Activated T-helper 17 cell treated with anti-CD3 and anti-CD28 coated beads, Interleukin-2, amount 50 U/mL, for 72 hours (primary cell): ENCODE data around the gene EHD4. TPM values are rescaled to one million over a fixed set of nuclear protein-coding genes. Genes with fewer than 3 reads are reported as not detected.
A peak's percentile ranks its signal among the peaks of the same experiment; 100 is the strongest.

Source experiments
- ATAC-seq: fragments of 150-1000 bp; cut with Tn5 transposase; replicated peaks from 2 replicates; pipeline ENCODE4 v1.10.0; 2021; ENCODE audit warnings: mild to moderate bottlenecking, moderate library complexity
- H3K27ac Mint-ChIP-seq: one replicate; pipeline ENCODE4 v1.8.0; 2022; ENCODE audit warnings: mixed read lengths
- H3K27me3 Mint-ChIP-seq: one replicate; pipeline ENCODE4 v1.8.0; 2022; ENCODE audit warnings: mixed read lengths
- H3K36me3 Mint-ChIP-seq: one replicate; pipeline ENCODE4 v1.8.0; 2022; ENCODE audit warnings: low read depth, mild to moderate bottlenecking, mixed read lengths
- H3K4me1 Mint-ChIP-seq: one replicate; pipeline ENCODE4 v1.8.0; 2022; ENCODE audit warnings: mixed read lengths
- H3K4me3 Mint-ChIP-seq: one replicate; pipeline ENCODE4 v1.8.0; 2022; ENCODE audit warnings: mild to moderate bottlenecking, mixed read lengths
- H3K9me3 Mint-ChIP-seq: one replicate; pipeline ENCODE4 v1.8.0; 2022; ENCODE audit warnings: mixed read lengths
- total RNA-seq, 2 donors: library from RNA; stranded (reverse); gene quantifications; one replicate each; pipeline ENCODE4 v1.2.3, GENCODE V29; 2022

Gene EHD4
- total RNA-seq, 2 donors from 2014 or later = 51.0 to 56.3 TPM

DNA sequence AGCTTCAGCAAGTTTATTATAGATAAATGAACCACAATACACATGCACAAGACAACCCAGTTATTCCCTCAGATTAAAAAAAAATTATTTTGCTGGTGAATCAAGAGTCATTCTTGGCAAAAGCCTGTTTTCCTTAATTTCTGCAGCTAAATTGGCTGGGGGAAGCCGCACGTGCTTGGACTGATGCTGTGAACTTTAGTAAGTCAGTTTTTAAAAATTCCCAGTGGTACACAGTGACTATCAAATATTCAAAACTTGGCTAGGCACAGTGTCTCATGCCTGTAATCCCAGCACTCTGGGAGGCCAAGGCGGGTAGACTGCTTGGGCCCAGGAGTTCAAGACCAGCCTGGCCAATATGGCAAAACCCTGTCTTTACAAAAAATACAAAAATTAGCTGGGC lies 23.9 kb downstream of the EHD4 start:
- Mint-ChIP-seq H3K4me3 (no peak overlapping the region), H3K27ac (no peak overlapping the region), H3K4me1 (peaks cover 6% of the 10 kb centered on the region)

GRCh38 chr15:41946970-41947369 lies 25.4 kb downstream of the EHD4 start:
- Mint-ChIP-seq H3K4me3 (no peak overlapping the region), H3K27me3 (no peaks in the 10 kb centered on the region), H3K4me1 (peaks cover 6% of the 10 kb centered on the region), H3K36me3 (peaks cover 75% of the 10 kb centered on the region), H3K9me3 (no peaks in the 10 kb centered on the region), H3K27ac (peak overlapping the region; percentile 61)
- ATAC-seq = no peak

More for the DNA sequence above, 23.9 kb downstream of the EHD4 start:
- Mint-ChIP-seq H3K9me3 (no peaks in the 10 kb centered on the region), H3K27me3 (no peaks in the 10 kb centered on the region), H3K36me3 (peaks cover 75% of the 10 kb centered on the region)
- ATAC-seq = no peak

- Mint-ChIP-seq H3K36me3 (peaks cover 75% of the 10 kb centered on the region), H3K4me3 (no peak overlapping the region), H3K9me3 (no peaks in the 10 kb centered on the region), H3K27ac (peak overlapping the region; percentile 12), H3K27me3 (no peaks in the 10 kb centered on the region), H3K4me1 (peaks cover 10% of the 10 kb centered on the region)
- no peak for ATAC-seq
Measured at GRCh38 chr15:41945731-41946130, 26.6 kb downstream of the EHD4 start.

GRCh38 chr15:41945221-41945620 lies 27.1 kb downstream of the EHD4 start:
- no peak overlapping the region for H3K4me3 Mint-ChIP-seq
- peaks cover 15% of the 10 kb centered on the region for H3K4me1 Mint-ChIP-seq
- H3K36me3 Mint-ChIP-seq = peaks cover 75% of the 10 kb centered on the region
- no peaks in the 10 kb centered on the region for H3K27me3 Mint-ChIP-seq
- ATAC-seq = no peak
- H3K9me3 Mint-ChIP-seq = no peaks in the 10 kb centered on the region
- peak overlapping the region; percentile 71 for H3K27ac Mint-ChIP-seq

GRCh38 chr15:41944313-41944940 lies 27.9 kb downstream of the EHD4 start:
- no peak overlapping the region for H3K4me3 Mint-ChIP-seq
- no peak for ATAC-seq
- H3K36me3 Mint-ChIP-seq = peaks cover 75% of the 10 kb centered on the region
- H3K9me3 Mint-ChIP-seq = no peaks in the 10 kb centered on the region
- H3K27me3 Mint-ChIP-seq = no peaks in the 10 kb centered on the region
- peak overlapping the region; percentile 34 for H3K27ac Mint-ChIP-seq
- H3K4me1 Mint-ChIP-seq = peaks cover 16% of the 10 kb centered on the region

DNA sequence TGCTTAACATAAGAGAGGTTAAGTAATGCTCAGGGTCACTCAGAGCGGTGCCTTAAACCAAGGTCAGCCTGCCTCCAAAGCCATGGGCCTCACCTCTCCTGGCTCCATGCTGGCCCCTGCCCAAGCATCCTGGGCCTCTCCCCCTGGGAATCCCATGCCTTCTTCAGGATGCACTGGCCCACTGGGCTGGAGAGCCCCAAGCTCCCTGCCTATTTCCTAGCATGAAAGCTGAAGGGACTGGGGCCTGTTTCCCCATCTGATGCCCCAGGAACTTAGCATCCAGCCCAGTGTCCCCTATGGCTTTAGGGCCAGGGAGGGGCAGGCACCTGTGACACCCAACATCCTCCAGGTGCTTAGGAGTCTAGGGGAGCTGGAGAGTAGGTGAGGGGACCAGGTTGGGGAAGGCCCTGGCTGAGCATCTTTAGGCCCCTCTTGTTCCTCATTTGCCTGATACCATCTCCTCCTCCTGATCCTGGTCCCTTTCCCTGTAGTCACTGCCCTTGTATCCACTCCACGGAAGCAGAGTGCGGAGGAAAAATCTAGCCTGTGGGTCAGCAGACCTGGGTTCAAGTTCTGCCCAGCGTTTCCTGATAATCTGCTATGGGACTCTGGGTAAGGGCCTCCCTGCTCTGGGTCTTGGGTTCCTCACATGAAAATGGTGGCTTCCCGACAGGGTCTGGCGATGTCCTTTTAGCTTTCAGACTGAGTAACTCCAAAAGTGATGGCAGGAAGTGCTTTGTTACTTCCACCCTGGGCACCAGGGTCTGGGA lies 28.6 kb downstream of the EHD4 start:
- no peak for ATAC-seq
- no peaks in the 10 kb centered on the region for H3K9me3 Mint-ChIP-seq
- no peak overlapping the region for H3K4me3 Mint-ChIP-seq
- H3K36me3 Mint-ChIP-seq = peaks cover 74% of the 10 kb centered on the region
- H3K27me3 Mint-ChIP-seq = no peaks in the 10 kb centered on the region
- H3K4me1 Mint-ChIP-seq = peaks cover 16% of the 10 kb centered on the region
- H3K27ac Mint-ChIP-seq = peak overlapping the region; percentile 34

DNA sequence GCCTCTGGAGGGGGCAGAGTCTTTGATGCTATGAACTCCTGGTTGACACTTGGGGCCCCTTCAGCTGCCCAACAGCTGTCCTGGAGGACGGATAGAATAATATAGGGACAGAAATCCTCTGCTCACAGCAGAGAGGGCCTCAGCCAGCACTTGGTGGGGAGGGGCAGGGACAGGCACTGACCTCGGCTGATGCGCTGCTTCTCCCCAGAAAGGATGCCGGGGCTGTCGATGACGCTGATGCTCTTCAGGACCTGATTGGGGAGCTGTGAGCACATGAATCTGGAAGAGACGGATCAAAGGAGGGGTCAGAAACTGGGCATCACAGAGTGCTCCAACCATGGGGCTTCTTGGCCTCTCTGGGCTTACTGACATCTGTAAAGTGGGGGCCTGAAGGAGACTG lies 29.5 kb downstream of the EHD4 start:
- Mint-ChIP-seq H3K27me3 (no peaks in the 10 kb centered on the region), H3K4me3 (no peak overlapping the region), H3K36me3 (peaks cover 82% of the 10 kb centered on the region), H3K9me3 (no peaks in the 10 kb centered on the region), H3K4me1 (peaks cover 18% of the 10 kb centered on the region), H3K27ac (peak overlapping the region; percentile 34)
- ATAC-seq = no peak

DNA sequence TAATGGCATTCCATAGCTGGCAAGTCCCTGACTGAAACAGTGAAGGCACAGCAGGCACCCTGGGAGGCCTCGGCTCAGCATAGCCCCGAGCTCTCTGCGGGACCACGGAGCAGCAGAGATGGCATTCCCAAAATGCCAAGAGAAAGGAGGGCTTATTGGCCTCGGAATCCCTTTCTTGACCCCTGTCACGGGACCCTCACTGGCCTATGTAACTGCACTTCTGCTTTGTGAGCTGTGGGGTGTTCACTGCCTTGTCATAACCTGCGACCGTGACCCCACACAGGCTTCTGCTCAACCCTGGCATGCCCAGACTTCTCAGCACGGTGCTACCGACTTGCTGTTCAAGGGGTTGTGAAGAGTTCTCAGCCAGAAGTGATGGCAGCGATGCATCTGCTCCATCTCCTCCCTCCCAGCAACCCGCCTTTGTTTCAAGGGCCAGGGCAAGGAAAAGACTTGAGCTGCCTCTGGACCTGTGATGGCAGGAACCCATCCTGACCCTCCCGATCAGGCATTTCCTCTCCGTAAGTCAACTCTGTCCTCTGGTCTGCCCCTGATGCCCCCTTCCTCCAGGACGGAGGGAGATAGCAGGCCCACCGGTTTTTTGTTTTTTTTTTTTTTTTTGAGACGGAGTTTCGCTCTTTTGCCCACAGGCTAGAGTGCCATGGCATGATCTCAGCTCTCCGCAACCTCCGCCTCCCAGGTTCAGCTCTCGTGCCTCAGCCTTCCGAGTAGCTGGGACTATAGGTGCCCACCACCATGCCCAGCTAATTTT lies 30.5 kb downstream of the EHD4 start:
- H3K27me3 Mint-ChIP-seq = no peaks in the 10 kb centered on the region
- no peak overlapping the region for H3K4me3 Mint-ChIP-seq
- H3K4me1 Mint-ChIP-seq = peaks cover 28% of the 10 kb centered on the region
- peak overlapping the region; percentile 34 for H3K27ac Mint-ChIP-seq
- ATAC-seq = no peak
- H3K9me3 Mint-ChIP-seq = no peaks in the 10 kb centered on the region
- peaks cover 86% of the 10 kb centered on the region for H3K36me3 Mint-ChIP-seq

GRCh38 chr15:41940441-41940857 lies 31.9 kb downstream of the EHD4 start:
- peak; percentile 79 for ATAC-seq
- Mint-ChIP-seq H3K27ac (peak overlapping the region; percentile 94), H3K9me3 (no peaks in the 10 kb centered on the region), H3K4me3 (peak overlapping the region; percentile 69), H3K27me3 (no peaks in the 10 kb centered on the region), H3K4me1 (peaks cover 41% of the 10 kb centered on the region), H3K36me3 (peaks cover 92% of the 10 kb centered on the region)

DNA sequence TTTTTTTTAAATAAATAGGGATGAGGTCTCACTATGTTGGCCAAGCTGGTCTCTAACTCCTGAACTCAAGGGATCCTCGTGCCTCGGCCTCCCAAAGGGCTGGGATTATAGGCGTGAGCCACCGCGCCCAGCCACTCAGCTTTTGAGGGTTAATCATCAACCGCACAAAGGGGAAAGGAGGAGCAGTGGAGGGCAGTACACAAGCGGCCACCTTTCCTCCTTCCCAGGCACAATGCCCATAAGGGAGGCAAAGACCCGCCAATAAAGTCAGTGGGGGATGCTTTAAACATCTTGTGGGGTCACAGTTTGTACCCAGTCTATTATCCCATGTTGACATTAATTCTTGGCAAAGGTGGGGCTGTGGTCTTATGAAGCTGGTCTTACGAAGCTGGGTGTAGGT lies 32.4 kb downstream of the EHD4 start:
- ATAC-seq = no peak
- no peaks in the 10 kb centered on the region for H3K9me3 Mint-ChIP-seq
- peak overlapping the region; percentile 94 for H3K27ac Mint-ChIP-seq
- peak overlapping the region; percentile 69 for H3K4me3 Mint-ChIP-seq
- peaks cover 41% of the 10 kb centered on the region for H3K4me1 Mint-ChIP-seq
- H3K36me3 Mint-ChIP-seq = peaks cover 92% of the 10 kb centered on the region
- no peaks in the 10 kb centered on the region for H3K27me3 Mint-ChIP-seq

DNA sequence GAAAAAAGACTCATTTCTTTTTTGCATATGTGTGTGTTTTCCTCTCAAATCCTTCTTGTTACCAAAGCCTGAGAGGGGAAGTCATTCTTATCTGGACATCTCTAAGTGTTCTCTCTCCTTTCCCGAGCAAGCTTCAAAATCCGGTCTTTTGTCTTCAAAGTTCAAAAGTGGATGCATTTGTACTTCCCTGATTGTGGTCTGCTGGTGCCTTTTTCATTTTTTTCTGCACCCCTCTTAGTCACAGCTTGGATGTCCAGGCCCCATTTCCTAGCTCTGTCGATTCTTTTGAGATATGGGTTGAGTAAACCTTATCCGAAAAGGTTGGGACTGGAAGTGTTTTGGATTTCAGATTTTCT lies 34.8 kb downstream of the EHD4 start:
- H3K4me3 Mint-ChIP-seq = peak overlapping the region; percentile 76
- no peaks in the 10 kb centered on the region for H3K27me3 Mint-ChIP-seq
- no peaks in the 10 kb centered on the region for H3K9me3 Mint-ChIP-seq
- ATAC-seq = no peak
- H3K36me3 Mint-ChIP-seq = peaks cover 86% of the 10 kb centered on the region
- H3K27ac Mint-ChIP-seq = peak overlapping the region; percentile 95
- peaks cover 48% of the 10 kb centered on the region for H3K4me1 Mint-ChIP-seq

DNA sequence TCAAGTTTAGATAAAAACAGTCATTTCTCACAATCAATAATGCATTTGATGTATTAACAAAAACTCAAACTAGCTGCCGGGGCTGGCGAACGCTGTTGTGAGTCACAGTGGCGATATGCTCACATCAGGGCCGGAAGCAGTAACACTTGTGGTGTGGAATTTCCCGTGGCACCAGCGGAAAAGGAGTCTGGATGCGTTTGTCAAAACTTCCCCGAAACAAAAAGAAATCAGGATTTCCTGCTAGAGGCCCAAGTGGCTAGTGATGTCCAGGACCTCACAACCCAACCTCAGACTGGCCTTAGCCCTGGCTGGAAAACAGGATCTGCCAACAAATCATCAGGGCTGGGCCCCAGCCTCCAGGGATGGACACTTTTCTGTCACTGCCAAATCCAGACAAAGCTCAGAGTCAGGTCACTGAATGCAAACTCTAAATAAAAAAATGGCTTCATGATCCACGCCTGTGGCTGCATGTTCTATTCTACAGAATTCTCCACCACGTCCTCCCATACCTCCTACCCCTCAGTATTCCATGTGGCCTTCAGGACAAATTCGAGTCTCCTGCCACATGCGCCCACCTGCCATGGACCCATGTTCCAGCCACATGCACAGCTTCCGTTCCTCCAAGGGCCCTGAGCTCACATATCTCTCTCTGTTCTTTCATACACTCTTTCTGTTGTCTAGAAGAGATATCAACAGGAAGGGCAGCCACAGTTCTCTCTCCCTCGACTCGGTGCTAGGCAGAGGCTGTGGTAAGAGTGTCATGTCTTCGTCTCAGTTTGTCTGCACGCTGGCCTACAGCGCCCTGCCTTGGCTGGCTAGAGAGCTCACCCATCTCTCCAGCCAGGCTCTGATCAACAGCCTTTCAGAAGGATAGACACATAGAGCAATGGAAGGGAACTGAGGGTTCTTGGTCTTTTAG lies 35.4 kb downstream of the EHD4 start:
- ATAC-seq = peak; percentile 64
- Mint-ChIP-seq H3K9me3 (no peaks in the 10 kb centered on the region), H3K36me3 (peaks cover 86% of the 10 kb centered on the region), H3K4me1 (peaks cover 48% of the 10 kb centered on the region), H3K27me3 (no peaks in the 10 kb centered on the region), H3K27ac (peak overlapping the region; percentile 95), H3K4me3 (peak overlapping the region; percentile 76)

DNA sequence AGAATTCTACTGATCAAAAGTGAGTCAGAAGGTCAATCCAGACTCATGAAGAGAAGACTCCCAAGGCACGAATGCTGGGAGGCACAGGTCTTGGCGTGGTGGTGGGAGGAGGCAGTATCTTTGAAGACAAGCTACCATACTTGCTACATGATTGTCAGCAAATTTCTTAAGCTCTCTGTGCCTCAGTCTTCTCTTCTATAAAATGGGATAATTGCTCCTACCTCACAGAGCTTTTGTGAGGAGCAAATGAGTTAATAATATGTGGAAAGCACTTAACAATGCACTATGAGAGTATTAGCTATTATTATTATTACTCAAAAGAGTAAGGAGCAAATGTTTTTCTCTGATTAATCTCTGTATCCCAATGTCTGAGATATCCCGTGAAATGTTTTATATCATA lies 36.2 kb downstream of the EHD4 start:
- Mint-ChIP-seq H3K36me3 (peaks cover 81% of the 10 kb centered on the region), H3K9me3 (no peaks in the 10 kb centered on the region), H3K27me3 (no peaks in the 10 kb centered on the region), H3K4me3 (peak overlapping the region; percentile 76), H3K4me1 (peaks cover 47% of the 10 kb centered on the region), H3K27ac (peak overlapping the region; percentile 95)
- ATAC-seq = no peak

- peaks cover 42% of the 10 kb centered on the region for H3K4me1 Mint-ChIP-seq
- peak; percentile 21 for ATAC-seq
- H3K27me3 Mint-ChIP-seq = no peaks in the 10 kb centered on the region
- H3K36me3 Mint-ChIP-seq = peaks cover 76% of the 10 kb centered on the region
- peak overlapping the region; percentile 95 for H3K27ac Mint-ChIP-seq
- H3K4me3 Mint-ChIP-seq = peak overlapping the region; percentile 76
- no peaks in the 10 kb centered on the region for H3K9me3 Mint-ChIP-seq
Measured at GRCh38 chr15:41935566-41936020, 36.8 kb downstream of the EHD4 start.
